IPS-20b (cell line): Measurements from ENCODE around the gene MYLK4.

Experiments
- H3K27ac ChIP-seq: one replicate; pipeline ENCODE4 v1.5.1; 2013; ENCODE audit warnings: low read length
- H3K27me3 ChIP-seq: 2 replicates; pipeline ENCODE4 v1.6.1; 2013; ENCODE audit warnings: mild to moderate bottlenecking, low read length, inconsistent platforms; ENCODE audit not compliant: insufficient read depth
- H3K36me3 ChIP-seq: 2 replicates; pipeline ENCODE4 v1.6.1; 2013; ENCODE audit warnings: low read depth, mild to moderate bottlenecking, inconsistent platforms, low read length, moderate library complexity; ENCODE audit not compliant: insufficient read depth
- H3K4me1 ChIP-seq: 2 replicates; pipeline ENCODE4 v1.6.1; 2013; ENCODE audit warnings: mild to moderate bottlenecking, control low read depth, inconsistent platforms, low read length, moderate library complexity; ENCODE audit not compliant: insufficient read depth
- H3K4me3 ChIP-seq: 2 replicates; pipeline ENCODE4 v1.5.1; 2013; ENCODE audit warnings: mild to moderate bottlenecking, low read length, inconsistent platforms
- H3K9ac ChIP-seq: 2 replicates; pipeline ENCODE4 v1.6.1; 2013; ENCODE audit warnings: low read depth, mild to moderate bottlenecking, inconsistent platforms, low read length, moderate library complexity
- H3K9me3 ChIP-seq: 2 replicates; pipeline ENCODE4 v1.6.1; 2013; ENCODE audit warnings: mild to moderate bottlenecking, low read depth, low read length, inconsistent platforms; ENCODE audit not compliant: insufficient read depth

Gene MYLK4

GRCh38 chr6:2753110-2753489 is 2.4 kb upstream of the MYLK4 start:
- no peaks in the 10 kb centered on the region for H3K36me3 ChIP-seq
- H3K4me1 ChIP-seq, result no peaks in the 10 kb centered on the region; the same call in 1 of the 2 replicates
- H3K9ac ChIP-seq, result no peak overlapping the region
- no peaks in the 10 kb centered on the region for H3K9me3 ChIP-seq
- H3K27me3 ChIP-seq, result peaks cover 4% of the 10 kb centered on the region; the same call in 1 of the 2 replicates
- H3K4me3 ChIP-seq, result no peak overlapping the region
- H3K27ac ChIP-seq, result no peak overlapping the region

- Histone ChIP-seq H3K9me3 (no peaks in the 10 kb centered on the region), H3K4me3 (no peak overlapping the region), H3K4me1 (no peaks in the 10 kb centered on the region; the same call in 1 of the 2 replicates), H3K9ac (no peak overlapping the region), H3K27me3 (peaks cover 8% of the 10 kb centered on the region; the same call in 1 of the 2 replicates), H3K36me3 (no peaks in the 10 kb centered on the region), H3K27ac (no peak overlapping the region)
Measured at GRCh38 chr6:2752477-2753109, 1.9 kb upstream of the MYLK4 start.

GRCh38 chr6:2751871-2752270 is 1.1 kb upstream of the MYLK4 start:
- H3K27me3 ChIP-seq, result peaks cover 8% of the 10 kb centered on the region; the same call in 1 of the 2 replicates
- no peaks in the 10 kb centered on the region; the same call in 1 of the 2 replicates for H3K4me1 ChIP-seq
- no peak overlapping the region for H3K9ac ChIP-seq
- no peak overlapping the region for H3K4me3 ChIP-seq
- no peaks in the 10 kb centered on the region for H3K36me3 ChIP-seq
- no peaks in the 10 kb centered on the region for H3K9me3 ChIP-seq
- no peak overlapping the region for H3K27ac ChIP-seq

- H3K4me3 ChIP-seq, result no peak overlapping the region
- H3K9me3 ChIP-seq, result no peaks in the 10 kb centered on the region
- no peak overlapping the region for H3K9ac ChIP-seq
- H3K4me1 ChIP-seq, result no peaks in the 10 kb centered on the region; the same call in 1 of the 2 replicates
- H3K27me3 ChIP-seq, result peaks cover 8% of the 10 kb centered on the region; the same call in 1 of the 2 replicates
- H3K27ac ChIP-seq, result no peak overlapping the region
- H3K36me3 ChIP-seq, result no peaks in the 10 kb centered on the region
Measured at GRCh38 chr6:2749969-2750600, 637 bp downstream of the MYLK4 start.

GRCh38 chr6:2748183-2748582 is 2.5 kb downstream of the MYLK4 start:
- H3K4me3 ChIP-seq, result no peak overlapping the region
- H3K9ac ChIP-seq, result no peak overlapping the region
- peaks cover 8% of the 10 kb centered on the region; the same call in 1 of the 2 replicates for H3K27me3 ChIP-seq
- no peaks in the 10 kb centered on the region for H3K36me3 ChIP-seq
- peaks cover 4% of the 10 kb centered on the region; the same call in 1 of the 2 replicates for H3K4me1 ChIP-seq
- H3K9me3 ChIP-seq, result no peaks in the 10 kb centered on the region
- no peak overlapping the region for H3K27ac ChIP-seq

- Histone ChIP-seq H3K36me3 (no peaks in the 10 kb centered on the region), H3K4me1 (peaks cover 4% of the 10 kb centered on the region; the same call in 1 of the 2 replicates), H3K9ac (no peak overlapping the region), H3K9me3 (no peaks in the 10 kb centered on the region), H3K27ac (no peak overlapping the region), H3K4me3 (no peak overlapping the region), H3K27me3 (peaks cover 8% of the 10 kb centered on the region; the same call in 1 of the 2 replicates)
Measured at GRCh38 chr6:2746557-2747061, 4.1 kb downstream of the MYLK4 start.

GRCh38 chr6:2745246-2745645 is 5.5 kb downstream of the MYLK4 start:
- peaks cover 4% of the 10 kb centered on the region; the same call in 1 of the 2 replicates for H3K4me1 ChIP-seq
- no peak overlapping the region for H3K9ac ChIP-seq
- peaks cover 8% of the 10 kb centered on the region; the same call in 1 of the 2 replicates for H3K27me3 ChIP-seq
- H3K27ac ChIP-seq, result no peak overlapping the region
- no peak overlapping the region for H3K4me3 ChIP-seq
- H3K9me3 ChIP-seq, result no peaks in the 10 kb centered on the region
- no peaks in the 10 kb centered on the region for H3K36me3 ChIP-seq

- H3K27ac ChIP-seq, result no peak overlapping the region
- no peak overlapping the region for H3K4me3 ChIP-seq
- H3K27me3 ChIP-seq, result peaks cover 8% of the 10 kb centered on the region; the same call in 1 of the 2 replicates
- no peak overlapping the region for H3K9ac ChIP-seq
- no peaks in the 10 kb centered on the region for H3K36me3 ChIP-seq
- peaks cover 4% of the 10 kb centered on the region; the same call in 1 of the 2 replicates for H3K4me1 ChIP-seq
- H3K9me3 ChIP-seq, result no peaks in the 10 kb centered on the region
Measured at GRCh38 chr6:2744778-2745177, 5.9 kb downstream of the MYLK4 start.

GRCh38 chr6:2744209-2744771 is 6.4 kb downstream of the MYLK4 start:
- H3K36me3 ChIP-seq, result no peaks in the 10 kb centered on the region
- peaks cover 4% of the 10 kb centered on the region; the same call in 1 of the 2 replicates for H3K4me1 ChIP-seq
- H3K9ac ChIP-seq, result no peak overlapping the region
- H3K4me3 ChIP-seq, result no peak overlapping the region
- H3K9me3 ChIP-seq, result no peaks in the 10 kb centered on the region
- peaks cover 8% of the 10 kb centered on the region; the same call in 1 of the 2 replicates for H3K27me3 ChIP-seq
- H3K27ac ChIP-seq, result no peak overlapping the region

- Histone ChIP-seq H3K9ac (no peak overlapping the region), H3K27me3 (peaks cover 8% of the 10 kb centered on the region; the same call in 1 of the 2 replicates), H3K36me3 (no peaks in the 10 kb centered on the region), H3K4me3 (no peak overlapping the region), H3K27ac (no peak overlapping the region), H3K4me1 (peaks cover 4% of the 10 kb centered on the region; the same call in 1 of the 2 replicates), H3K9me3 (no peaks in the 10 kb centered on the region)
Measured at GRCh38 chr6:2743280-2744208, 7.2 kb downstream of the MYLK4 start.

GRCh38 chr6:2741756-2742155 is 9.0 kb downstream of the MYLK4 start:
- Histone ChIP-seq H3K27me3 (no peaks in the 10 kb centered on the region), H3K4me1 (peaks cover 4% of the 10 kb centered on the region), H3K4me3 (no peak overlapping the region), H3K36me3 (no peaks in the 10 kb centered on the region), H3K27ac (no peak overlapping the region), H3K9ac (no peak overlapping the region), H3K9me3 (no peaks in the 10 kb centered on the region)
